ENCODE data around the gene ZNF397. TPM values are rescaled to one million over a fixed set of nuclear protein-coding genes. Genes with fewer than 3 reads are reported as not detected.

Gene ZNF397
- total and polyA plus RNA-seq, 9 of the 15 experiments (the other 6 are each of a cell fraction or from before 2014, with no cell fraction given) = 6.4 to 24.2 (median 19.3) TPM

- DNase-seq (ENCODE audit: extremely low read depth in 1 of 4, low spot score in 3 of 4) (no peak), FAIRE-seq (no peak), ATAC-seq (no peak)
- in situ Hi-C loops (cut with MboI) (no loop called here), intact Hi-C loops (cut with micrococcal nuclease) (no loop called here)
- TF ChIP-seq ZNF212 (CRISPR knock-in tag; IDR thresholded peaks at IDR 0.05) (no peak), ZNF584 (CRISPR knock-in tag; IDR thresholded peaks at IDR 0.05; ENCODE audit: low read depth) (no peak), HNRNPLL (IDR thresholded peaks at IDR 0.05; ENCODE audit: low read depth, low read length, poor library complexity, severe bottlenecking) (no peak), MEF2A (IDR thresholded peaks at IDR 0.05; ENCODE audit: control insufficient read depth, low read depth, low read length) (no peak), PYGO2 (tag; IDR thresholded peaks at IDR 0.05) (no peak), RFX1 (IDR thresholded peaks at IDR 0.05) (no peak), U2AF1 (optimal IDR thresholded peaks at IDR 0.05; ENCODE audit: low read depth, low read length) (no peak), CEBPZ (IDR thresholded peaks at IDR 0.05; ENCODE audit: borderline replicate concordance, low read depth, low read length) (no peak), NBN (IDR thresholded peaks at IDR 0.05; ENCODE audit: low read depth) (no peak), PHB2 (IDR thresholded peaks at IDR 0.05; ENCODE audit: low read depth) (no peak), ARID3A (IDR thresholded peaks at IDR 0.05; ENCODE audit: borderline replicate concordance, low read depth, low read length) (no peak), ETV5 (CRISPR knock-in tag; IDR thresholded peaks at IDR 0.05; ENCODE audit: low read depth) (no peak), SPI1 (IDR thresholded peaks at IDR 0.05; ENCODE audit: borderline replicate concordance, low read depth, low read length) (no peak), MCM7 (IDR thresholded peaks at IDR 0.05) (no peak), HMG20A (CRISPR knock-in tag; conservative IDR thresholded peaks at IDR 0.05) (no peak)
- TF ChIP-seq, protein P1, sequence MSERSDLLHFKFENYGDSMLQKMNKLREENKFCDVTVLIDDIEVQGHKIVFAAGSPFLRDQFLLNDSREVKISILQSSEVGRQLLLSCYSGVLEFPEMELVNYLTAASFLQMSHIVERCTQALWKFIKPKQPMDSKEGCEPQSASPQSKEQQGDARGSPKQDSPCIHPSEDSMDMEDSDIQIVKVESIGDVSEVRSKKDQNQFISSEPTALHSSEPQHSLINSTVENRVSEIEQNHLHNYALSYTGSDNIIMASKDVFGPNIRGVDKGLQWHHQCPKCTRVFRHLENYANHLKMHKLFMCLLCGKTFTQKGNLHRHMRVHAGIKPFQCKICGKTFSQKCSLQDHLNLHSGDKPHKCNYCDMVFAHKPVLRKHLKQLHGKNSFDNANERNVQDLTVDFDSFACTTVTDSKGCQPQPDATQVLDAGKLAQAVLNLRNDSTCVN (CRISPR knock-in tag; IDR thresholded peaks at IDR 0.05) = no peak
- TF ChIP-seq, protein P2, sequence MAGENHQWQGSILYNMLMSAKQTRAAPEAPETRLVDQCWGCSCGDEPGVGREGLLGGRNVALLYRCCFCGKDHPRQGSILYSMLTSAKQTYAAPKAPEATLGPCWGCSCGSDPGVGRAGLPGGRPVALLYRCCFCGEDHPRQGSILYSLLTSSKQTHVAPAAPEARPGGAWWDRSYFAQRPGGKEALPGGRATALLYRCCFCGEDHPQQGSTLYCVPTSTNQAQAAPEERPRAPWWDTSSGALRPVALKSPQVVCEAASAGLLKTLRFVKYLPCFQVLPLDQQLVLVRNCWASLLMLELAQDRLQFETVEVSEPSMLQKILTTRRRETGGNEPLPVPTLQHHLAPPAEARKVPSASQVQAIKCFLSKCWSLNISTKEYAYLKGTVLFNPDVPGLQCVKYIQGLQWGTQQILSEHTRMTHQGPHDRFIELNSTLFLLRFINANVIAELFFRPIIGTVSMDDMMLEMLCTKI (IDR thresholded peaks at IDR 0.05; ENCODE audit: partially characterized antibody) = no peak
- POLR2A ChIA-PET = interaction anchor here (3.1 kb wide), 1 partner anchor 12 kb away, joined by 11 read pairs; the partner anchor contains the start of gene ZSCAN30
- Histone ChIP-seq H3K27ac (ENCODE audit: extremely low read depth, low read depth, low read length) (no peak overlapping the region), H3K4me2 (ENCODE audit: insufficient read depth, low read length) (no peak overlapping the region), H3K36me3 (ENCODE audit: control insufficient read depth, insufficient read depth, low read length) (no peaks in the 10 kb centered on the region), H3K9me1 (ENCODE audit: control insufficient read depth, insufficient read depth, low read length) (no peaks in the 10 kb centered on the region), H4K20me1 (replicated peaks; ENCODE audit: control insufficient read depth, insufficient read depth, low read length) (no peaks in the 10 kb centered on the region), H3K4me1 (replicated peaks in 1 of 2; ENCODE audit: control insufficient read depth in 2 of 2, insufficient read depth in 2 of 2, low read length in 2 of 2) (no peaks in the 10 kb centered on the region), H3K9me3 (replicated peaks; ENCODE audit: control insufficient read depth, insufficient read depth, low read depth, low read length) (no peaks in the 10 kb centered on the region), H3K4me3 (no peak overlapping the region), H3K9ac (ENCODE audit: insufficient read depth in 1 of 2, low read depth in 2 of 2, low read length in 2 of 2) (no peak overlapping the region), H3K27me3 (ENCODE audit: control insufficient read depth in 2 of 2, insufficient read depth in 2 of 2, low read length in 2 of 2) (no peaks in the 10 kb centered on the region), H2AFZ (ENCODE audit: low read depth, low read length) (no peak overlapping the region), H3K79me2 (ENCODE audit: control insufficient read depth, insufficient read depth, low read length) (no peaks in the 10 kb centered on the region)
- CTCF ChIA-PET (ENCODE audit: low intra/inter-chr PET ratio) = no interaction called here
- no TSS peak for BruUV-seq (replicated peaks)
Observed at GRCh38 chr18:35277633-35278032, 36.8 kb downstream of the ZNF397 start.

Measured in K562 (cell line).